Loucy (cell line): ENCODE data around the gene ZNF536.

ENCODE experiments used
- CTCF ChIP-seq: fragments of 200-600 bp; sonication (generic); conservative IDR thresholded peaks from 2 replicates; pipeline ENCODE4 v1.5.1; 2014; ENCODE audit warnings: mild to moderate bottlenecking, antibody characterized with exemption, low read length
- EZH2phosphoT487 ChIP-seq: fragments of 200-600 bp; IDR thresholded peaks from 2 replicates; pipeline ENCODE4 v1.6.1; 2018; ENCODE audit warnings: antibody characterized with exemption, mild to moderate bottlenecking, moderate library complexity, borderline replicate concordance

- TF ChIP-seq CTCF (no peak), EZH2phosphoT487 (no peak)
These were observed 27.4 kb upstream of the ZNF536 start for GRCh38 chr19:30344446-30345425.
